Natural killer cell (primary cell): Measurements from ENCODE around the gene RPL22. TPM values are rescaled to one million over a fixed set of nuclear protein-coding genes. Genes with fewer than 3 reads are reported as not detected.
A peak's percentile ranks its signal among the peaks of the same experiment; 100 is the strongest.

ENCODE experiments used
- ATAC-seq, 3 donors: fragments of 150-1000 bp in 2 of 3; fragments of 200-7000 bp in 1 of 3; cut with Tn5 transposase; 1 replicate in 1 of 3; 2 replicates in 2 of 3; pipeline ENCODE4 v1.10.0; 2021; ENCODE audit warnings: mild to moderate bottlenecking in 2 of 3, moderate library complexity in 2 of 3
- DNase-seq, 2 donors: peaks; one replicate each; pipeline versions ENCODE4 v3.0.0 to v3.0.0-alpha.2; 2013 to 2021; ENCODE audit warnings: mixed read lengths in 1 of 2
- H3K27ac ChIP-seq: one replicate; pipeline ENCODE4 v1.5.1; 2013; ENCODE audit warnings: mild to moderate bottlenecking, low read length
- H3K27me3 ChIP-seq: one replicate; pipeline ENCODE4 v1.6.1; 2013; ENCODE audit warnings: low read length; ENCODE audit not compliant: control insufficient read depth, insufficient read depth
- H3K36me3 ChIP-seq: one replicate; pipeline ENCODE4 v1.6.1; 2013; ENCODE audit warnings: low read length; ENCODE audit not compliant: control insufficient read depth, insufficient read depth
- H3K4me1 ChIP-seq: one replicate; pipeline ENCODE4 v1.6.1; 2013; ENCODE audit warnings: low read length; ENCODE audit not compliant: control insufficient read depth, insufficient read depth
- H3K4me3 ChIP-seq: one replicate; pipeline ENCODE4 v1.5.1; 2013; ENCODE audit warnings: low read length
- H3K9me3 ChIP-seq: one replicate; pipeline ENCODE4 v1.6.1; 2013; ENCODE audit warnings: low read length; ENCODE audit not compliant: control insufficient read depth, insufficient read depth
- H3K27ac Mint-ChIP-seq, 2 donors: one replicate each; pipeline ENCODE4 v1.8.0; 2022; ENCODE audit warnings: mild to moderate bottlenecking in 2 of 2, mixed read lengths in 2 of 2, moderate library complexity in 1 of 2
- H3K27me3 Mint-ChIP-seq, 2 donors: one replicate each; pipeline ENCODE4 v1.8.0; 2022; ENCODE audit warnings: low read depth in 2 of 2, mixed read lengths in 2 of 2
- H3K36me3 Mint-ChIP-seq: one replicate; pipeline ENCODE4 v1.8.0; 2022; ENCODE audit warnings: mixed read lengths
- H3K4me1 Mint-ChIP-seq, 2 donors: one replicate each; pipeline ENCODE4 v1.8.0; 2022; ENCODE audit warnings: mixed read lengths in 2 of 2
- H3K4me3 Mint-ChIP-seq: one replicate; pipeline ENCODE4 v1.8.0; 2022; ENCODE audit warnings: mild to moderate bottlenecking, moderate library complexity, mixed read lengths
- H3K9me3 Mint-ChIP-seq, 2 donors: one replicate each; pipeline ENCODE4 v1.8.0; 2022; ENCODE audit warnings: mixed read lengths in 2 of 2
- CTCF ChIP-seq: fragments of 200-600 bp; IDR thresholded peaks from one replicate; pipeline ENCODE4 v1.8.0; 2022; ENCODE audit warnings: antibody characterized with exemption
- WGBS: methylation state at CpG from one replicate; pipeline ENCODE4 v1.1.7; 2013; ENCODE audit warnings: missing lambda C conversion rate; ENCODE audit not compliant: insufficient coverage; 5-methylcytosine and 5-hydroxymethylcytosine counted together
- intact Hi-C: fragments of 100-400 bp; cut with micrococcal nuclease; formaldehyde crosslinking; loops from one replicate; pipeline ENCODE4 v1.14.2; 2022
- total RNA-seq, 4 donors: library from RNA; stranded (reverse); fragments of 120-200 nt in 1 of 4; gene quantifications; one replicate each; pipeline versions ENCODE4 v1.2.3 to v1.2.4, GENCODE V29; 2013 to 2022

RPL22 gene
- total RNA-seq, 3 donors from 2014 or later (not counting 1 experiment from before 2014, with no cell fraction given): 210 to 239 (median 228) TPM

- Mint-ChIP-seq H3K27me3 (peaks cover 7 to 8% of the 10 kb centered on the region in 2 donors), H3K36me3 (no peaks in the 10 kb centered on the region), H3K9me3 (no peaks in the 10 kb centered on the region), H3K27ac (peak overlapping the region; percentile 53 to 77), H3K4me1 (peaks cover 11 to 16% of the 10 kb centered on the region in 2 donors), H3K4me3 (peak overlapping the region; percentile 88)
- H3K9me3 ChIP-seq: no peaks in the 10 kb centered on the region
- no peaks in the 10 kb centered on the region for H3K27me3 ChIP-seq
- WGBS: 87% methylated on average over 18 of the region's 20 CpGs
- DNase-seq (no peak), ATAC-seq (no peak)
- TF ChIP-seq CTCF: no peak
- H3K27ac ChIP-seq: no peak overlapping the region
- intact Hi-C loops: no loop called here
- peaks cover 14% of the 10 kb centered on the region for H3K4me1 ChIP-seq
- peaks cover 18% of the 10 kb centered on the region for H3K36me3 ChIP-seq
- peak overlapping the region; percentile 64 for H3K4me3 ChIP-seq
Measured at GRCh38 chr1:6234502-6235295, 35.3 kb upstream of the RPL22 start.

- no peak overlapping the region for H3K27ac Mint-ChIP-seq
- H3K36me3 ChIP-seq: peaks cover 23% of the 10 kb centered on the region
- no peak for DNase-seq
- TF ChIP-seq CTCF: no peak
- peaks cover 14% of the 10 kb centered on the region for H3K4me1 ChIP-seq
- no peaks in the 10 kb centered on the region for H3K9me3 ChIP-seq
- no peaks in the 10 kb centered on the region for H3K27me3 ChIP-seq
- 67% methylated on average over 1 of the region's 1 CpG for WGBS
- intact Hi-C loops: no loop called here
- no peaks in the 10 kb centered on the region for H3K9me3 Mint-ChIP-seq
- H3K4me3 Mint-ChIP-seq: peak overlapping the region; percentile 35
- peaks cover 0 to 3% of the 10 kb centered on the region in 2 donors for H3K27me3 Mint-ChIP-seq
- ATAC-seq: no peak
- no peak overlapping the region for H3K27ac ChIP-seq
- H3K36me3 Mint-ChIP-seq: no peaks in the 10 kb centered on the region
- peaks cover 11 to 16% of the 10 kb centered on the region in 2 donors for H3K4me1 Mint-ChIP-seq
- no peak overlapping the region for H3K4me3 ChIP-seq
Measured at GRCh38 chr1:6233376-6233775, 34.0 kb upstream of the RPL22 start.

- 96% methylated on average over 8 of the region's 8 CpGs for WGBS
- Histone ChIP-seq H3K36me3 (peaks cover 38% of the 10 kb centered on the region), H3K4me3 (no peak overlapping the region), H3K27ac (no peak overlapping the region), H3K27me3 (no peaks in the 10 kb centered on the region), H3K4me1 (no peaks in the 10 kb centered on the region), H3K9me3 (no peaks in the 10 kb centered on the region)
- DNase-seq (no peak), ATAC-seq (no peak)
- Mint-ChIP-seq H3K27ac (no peak overlapping the region), H3K4me3 (no peak overlapping the region), H3K27me3 (no peaks in the 10 kb centered on the region), H3K4me1 (peaks cover 0 to 5% of the 10 kb centered on the region in 2 donors), H3K36me3 (peaks cover 6% of the 10 kb centered on the region), H3K9me3 (no peaks in the 10 kb centered on the region)
- TF ChIP-seq CTCF: no peak
- intact Hi-C loops: no loop called here
Measured at GRCh38 chr1:6225651-6226050, 26.3 kb upstream of the RPL22 start.
